HG03159 (cell line): ENCODE results near the gene GNA12.

ENCODE experiments used
- ATAC-seq: cut with Tn5 transposase; IDR thresholded peaks from one replicate; pipeline ENCODE4 v1.9.1; 2021; ENCODE audit warnings: mild to moderate bottlenecking, moderate library complexity; ENCODE audit not compliant: unreplicated experiment

GNA12 gene

DNA sequence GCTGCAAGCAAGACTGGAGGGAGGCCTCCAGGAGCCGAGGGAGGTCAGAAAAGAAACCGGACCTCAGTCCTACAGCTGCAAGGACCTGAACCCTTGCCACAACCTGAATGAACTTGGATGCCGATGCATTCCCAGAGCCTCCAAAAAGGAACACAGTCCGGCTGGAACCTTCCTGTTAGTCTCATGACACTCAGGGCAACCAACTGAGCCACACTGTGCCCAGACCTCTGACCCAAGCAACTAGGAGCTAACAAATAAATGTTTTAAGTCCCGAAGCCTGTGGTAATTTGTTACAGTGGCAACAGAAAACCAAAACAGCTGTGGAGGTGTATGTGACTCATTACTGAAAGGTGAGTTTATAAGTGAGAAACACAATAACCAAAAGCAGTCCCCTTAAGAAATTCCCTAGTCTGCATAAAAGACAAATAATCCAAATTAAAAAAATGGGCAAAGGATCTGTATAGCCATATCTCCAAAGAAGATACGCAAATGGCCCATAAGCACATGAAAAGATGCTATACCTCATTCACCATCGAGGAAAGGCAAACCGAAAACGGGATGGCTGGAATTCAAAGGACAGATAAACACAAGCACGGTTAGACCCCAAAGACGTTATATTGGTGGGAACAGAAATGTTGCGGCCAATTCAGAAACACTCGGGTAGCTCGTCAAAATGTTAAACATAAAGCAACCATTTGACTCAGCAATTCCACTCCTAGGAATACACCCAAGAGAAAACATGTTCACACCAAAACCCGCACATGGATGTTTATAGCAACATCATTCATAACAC is 24.8 kb downstream of the GNA12 start:
- ATAC-seq: no peak

DNA sequence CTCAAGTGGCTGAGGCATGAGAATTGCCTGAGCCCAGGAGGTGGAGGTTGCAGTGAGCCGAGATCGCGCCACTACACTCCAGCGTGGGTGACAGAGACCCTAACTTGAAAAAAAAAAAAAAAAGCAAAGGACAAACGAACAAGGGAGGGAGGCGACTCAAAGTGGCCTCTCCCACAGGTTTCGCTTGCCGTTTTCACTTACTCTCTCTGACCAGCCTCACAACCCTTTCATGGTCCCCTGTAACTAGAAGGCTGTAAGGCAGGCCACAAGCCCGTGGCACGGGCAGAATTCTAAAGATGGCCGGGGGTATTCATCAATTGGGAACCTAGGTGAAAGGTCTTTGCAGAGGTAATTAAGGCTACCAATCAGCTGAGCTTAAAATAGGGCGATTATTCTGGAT is 25.5 kb downstream of the GNA12 start:
- ATAC-seq: no peak

DNA sequence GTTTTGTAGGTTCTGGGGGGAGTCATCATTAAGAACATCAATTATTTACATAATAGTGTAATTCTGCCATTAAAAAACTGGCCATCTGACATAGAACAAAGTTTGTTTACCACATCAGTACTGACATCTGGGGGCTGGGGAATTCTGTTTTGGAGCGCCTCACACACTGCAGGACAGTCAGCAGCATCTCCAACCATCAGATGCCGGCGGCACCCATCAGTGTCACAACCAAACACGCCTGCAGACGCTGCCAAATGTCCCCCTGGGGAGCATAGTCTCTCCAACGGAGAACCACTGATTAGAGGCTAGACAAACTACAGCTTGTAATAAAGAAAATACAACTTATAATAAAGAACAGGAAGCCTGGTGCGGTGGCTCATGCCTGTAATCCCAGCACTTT is 26.0 kb downstream of the GNA12 start:
- ATAC-seq: no peak

DNA sequence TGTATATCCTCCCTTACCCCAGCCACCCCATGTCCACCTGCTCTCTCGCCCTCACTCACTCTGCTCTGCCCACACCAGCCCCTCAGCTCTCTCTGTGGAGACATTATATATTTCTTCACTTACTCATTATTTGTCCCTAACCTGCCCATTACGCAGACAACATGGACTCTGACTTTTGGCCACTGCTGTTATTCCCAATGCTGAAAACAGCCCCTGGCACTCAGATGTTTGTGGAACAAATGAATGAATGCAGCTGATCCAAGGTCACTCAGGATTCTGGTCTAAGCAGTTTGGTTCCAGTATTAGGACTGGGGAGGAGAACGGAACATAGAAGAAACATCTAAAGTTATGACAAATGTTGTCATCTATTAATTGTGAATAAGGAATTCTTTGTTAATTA is 26.7 kb downstream of the GNA12 start:
- ATAC-seq: no peak

DNA sequence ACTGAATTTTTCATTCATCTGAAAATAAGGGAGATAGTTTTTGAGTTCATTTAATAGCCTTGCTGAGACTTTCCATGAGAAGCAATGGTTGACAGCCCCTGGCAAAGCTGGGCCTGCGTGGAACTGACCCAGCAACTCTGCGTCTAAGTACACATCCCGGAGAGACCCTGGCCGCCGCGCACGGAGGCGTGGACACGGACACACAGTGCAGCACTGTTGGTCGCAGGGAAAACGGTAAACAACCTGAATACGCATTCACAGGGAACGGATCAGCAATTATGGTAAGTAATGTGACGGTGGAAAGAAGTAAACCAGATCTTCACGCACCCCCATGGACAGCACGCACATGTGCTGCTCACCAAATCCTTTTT is 28.2 kb downstream of the GNA12 start:
- ATAC-seq: no peak

DNA sequence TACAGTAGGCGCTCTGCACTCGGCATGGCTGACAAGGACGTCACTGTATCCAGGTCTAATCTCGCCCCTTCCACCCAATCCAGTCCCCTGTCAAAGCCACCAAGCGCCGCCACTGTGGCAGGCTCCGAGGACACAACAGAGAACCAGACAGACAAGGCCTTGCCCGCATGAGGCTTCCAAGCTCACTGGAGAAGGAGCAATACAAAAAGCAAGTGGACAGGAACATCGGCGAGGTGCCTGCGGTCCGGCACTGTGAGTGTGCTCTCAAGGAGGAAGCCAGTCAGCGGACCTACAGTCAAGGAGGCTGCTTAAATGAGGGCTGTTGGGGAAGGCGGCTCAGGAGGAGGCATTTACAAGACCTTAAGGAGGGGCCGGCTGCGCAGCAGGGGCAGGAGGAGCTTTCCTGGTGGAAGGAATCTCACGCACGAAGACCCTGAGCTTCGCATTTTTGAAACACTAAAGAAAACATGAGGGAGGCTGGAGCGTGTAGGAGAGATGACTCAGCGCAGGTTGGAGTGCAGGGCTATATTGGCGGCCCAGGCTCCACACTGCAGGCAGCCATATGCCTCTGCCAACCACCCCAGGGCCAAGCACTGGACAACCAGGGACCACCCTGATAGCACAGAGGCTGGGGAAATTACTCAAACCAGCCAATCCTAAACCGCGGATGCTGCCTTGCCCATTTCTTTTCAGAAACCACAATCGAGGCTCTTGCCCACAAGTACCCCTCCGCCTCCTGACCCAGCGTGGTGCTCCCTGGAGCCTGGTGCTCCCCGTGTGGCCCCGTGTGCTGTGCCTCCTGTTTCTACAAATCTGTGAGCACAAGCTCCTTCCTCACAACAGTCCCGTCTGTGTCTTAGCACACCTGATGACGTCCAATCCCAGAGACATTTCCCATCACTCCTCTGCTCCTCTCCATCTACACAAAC is 28.9 kb downstream of the GNA12 start:
- ATAC-seq: no peak

DNA sequence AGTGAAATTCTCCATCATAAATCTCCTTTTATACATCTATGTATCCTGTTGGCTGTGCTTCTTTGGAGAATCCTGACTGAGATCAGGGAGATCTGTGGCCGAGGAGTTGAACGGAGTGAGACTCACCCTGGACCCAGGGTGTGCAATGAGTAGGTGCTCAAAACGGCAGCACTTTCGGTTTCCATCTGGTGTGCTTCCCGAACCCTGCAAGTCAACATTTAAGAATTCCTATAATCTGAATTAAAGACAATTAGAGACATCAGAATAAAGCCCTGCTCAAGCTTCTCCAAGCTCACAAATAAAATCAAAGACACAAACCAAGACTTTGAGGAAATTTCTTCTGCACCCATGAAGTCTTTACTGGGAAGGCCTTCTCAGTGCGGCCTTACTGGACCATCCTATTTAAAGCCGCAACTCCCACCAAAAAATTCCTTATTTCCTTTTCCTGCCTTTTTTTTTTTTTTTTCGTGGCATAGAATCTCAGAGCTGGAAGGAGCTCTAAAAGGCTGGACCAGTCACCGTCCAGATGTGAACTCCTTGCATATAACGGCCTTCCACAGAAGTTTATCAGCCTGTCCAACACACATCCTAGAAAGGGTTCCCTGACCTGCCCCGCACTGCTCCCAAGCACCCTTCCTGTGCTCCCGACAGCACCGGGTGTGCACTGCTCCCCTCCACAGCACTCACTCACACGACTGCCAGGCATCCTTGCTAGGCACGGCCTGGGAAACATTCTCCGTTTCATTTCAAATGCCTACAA is 29.7 kb downstream of the GNA12 start:
- ATAC-seq: no peak

DNA sequence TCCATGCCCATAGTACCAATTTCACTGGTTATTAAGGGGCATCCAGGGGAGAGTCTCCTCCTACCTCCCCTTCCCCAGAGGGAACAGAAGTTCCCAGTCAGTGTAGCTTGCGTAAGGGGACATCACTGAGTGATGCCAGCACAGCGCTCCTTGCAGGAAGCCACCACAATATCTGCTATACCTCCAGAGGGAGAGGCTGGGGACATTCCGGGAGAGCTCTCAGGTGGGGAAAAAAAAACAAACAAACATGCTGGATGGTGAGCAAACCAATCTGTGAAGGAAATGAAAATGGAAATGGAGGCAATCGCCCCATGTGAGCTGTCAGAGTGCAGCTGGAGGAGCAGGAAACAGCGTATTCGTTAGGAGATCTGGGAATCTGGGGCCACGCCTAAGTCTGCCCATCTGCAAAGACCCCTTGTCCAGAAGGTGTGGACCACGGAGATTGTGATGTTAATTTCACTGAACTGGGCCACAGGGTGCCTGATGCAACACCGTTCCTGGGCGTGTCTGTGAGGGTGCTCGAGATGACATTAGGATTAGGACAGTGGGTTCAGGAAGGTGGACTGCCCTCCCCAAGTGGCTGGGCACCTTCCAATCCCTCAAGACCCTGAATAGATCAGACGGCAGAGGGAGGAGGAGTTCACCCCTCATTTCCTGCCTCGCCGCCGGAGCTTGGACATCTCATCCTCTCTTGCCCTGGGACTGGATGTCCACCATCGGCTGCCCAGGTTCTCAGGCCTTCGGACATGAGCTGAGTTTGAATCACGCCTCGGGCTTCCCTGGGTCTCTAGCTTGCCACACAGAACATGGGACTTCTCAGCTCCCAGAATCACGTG is 30.5 kb downstream of the GNA12 start:
- ATAC-seq: no peak

DNA sequence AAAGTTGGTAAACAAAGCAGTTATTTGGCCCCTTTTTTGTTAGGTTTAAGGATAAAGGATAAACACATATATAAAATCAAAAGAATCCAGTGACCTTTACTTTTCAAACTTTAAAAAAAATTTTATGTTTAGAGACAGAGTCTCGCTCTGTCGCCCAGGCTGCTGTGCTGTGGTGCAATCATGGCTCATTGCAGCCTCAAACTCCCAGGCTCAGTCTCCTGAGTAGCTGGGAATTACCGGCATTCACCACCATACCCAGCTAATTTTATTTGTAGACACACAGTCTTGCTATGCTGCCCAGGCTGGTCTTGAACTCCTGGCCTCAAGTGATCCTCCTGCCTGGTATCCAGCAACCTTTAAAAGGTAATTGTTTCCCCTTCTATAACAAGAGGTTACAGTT is 31.3 kb downstream of the GNA12 start:
- no peak for ATAC-seq

DNA sequence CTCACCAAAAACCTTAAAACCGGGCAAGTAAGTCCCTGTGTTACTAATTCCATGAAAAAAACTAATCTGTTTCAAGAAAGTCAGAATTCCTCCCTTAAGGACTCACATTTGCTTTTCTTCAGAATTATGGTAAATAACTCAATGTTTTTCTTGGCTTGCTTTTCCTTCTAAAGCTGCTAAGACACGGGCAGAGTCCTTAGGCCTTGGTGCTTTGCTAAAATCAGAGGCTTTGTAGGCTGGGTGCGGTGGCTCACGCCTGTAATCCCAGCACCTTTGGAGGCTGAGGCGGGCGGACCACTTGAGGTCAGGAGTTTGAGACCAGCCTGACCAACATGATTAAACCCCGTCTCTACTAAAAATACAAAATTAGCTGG is 32.0 kb downstream of the GNA12 start:
- ATAC-seq: no peak

DNA sequence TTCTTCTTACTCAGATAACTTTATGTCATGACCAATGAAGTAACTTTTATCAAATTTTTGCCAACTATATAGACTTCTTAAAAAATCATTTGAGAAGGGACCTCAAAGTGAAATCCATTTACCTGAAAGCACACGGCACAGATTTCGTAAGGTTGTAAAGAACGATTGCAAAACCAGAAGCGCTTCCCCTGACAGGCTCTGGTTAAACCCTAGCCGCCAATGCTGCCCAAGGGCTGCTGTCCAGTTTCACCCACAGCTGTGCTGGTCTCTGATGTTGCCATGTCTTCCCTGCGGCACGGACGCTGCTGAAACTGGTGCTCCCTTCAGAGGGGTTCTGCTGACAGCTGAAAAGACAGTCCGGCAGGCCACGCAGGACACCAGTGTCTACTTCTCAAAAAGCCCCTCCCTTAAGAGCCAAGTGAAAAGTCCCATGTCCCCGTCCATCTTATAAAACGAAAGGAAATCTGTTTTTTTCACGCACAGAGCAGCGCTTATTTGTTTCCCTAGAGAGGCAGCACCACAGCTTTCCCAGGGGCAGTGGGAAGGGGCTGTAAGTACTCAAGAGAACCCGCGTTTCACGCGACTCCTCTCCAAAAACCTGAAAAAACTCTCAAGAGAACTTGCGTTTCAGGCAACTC is 32.5 kb downstream of the GNA12 start:
- no peak for ATAC-seq

DNA sequence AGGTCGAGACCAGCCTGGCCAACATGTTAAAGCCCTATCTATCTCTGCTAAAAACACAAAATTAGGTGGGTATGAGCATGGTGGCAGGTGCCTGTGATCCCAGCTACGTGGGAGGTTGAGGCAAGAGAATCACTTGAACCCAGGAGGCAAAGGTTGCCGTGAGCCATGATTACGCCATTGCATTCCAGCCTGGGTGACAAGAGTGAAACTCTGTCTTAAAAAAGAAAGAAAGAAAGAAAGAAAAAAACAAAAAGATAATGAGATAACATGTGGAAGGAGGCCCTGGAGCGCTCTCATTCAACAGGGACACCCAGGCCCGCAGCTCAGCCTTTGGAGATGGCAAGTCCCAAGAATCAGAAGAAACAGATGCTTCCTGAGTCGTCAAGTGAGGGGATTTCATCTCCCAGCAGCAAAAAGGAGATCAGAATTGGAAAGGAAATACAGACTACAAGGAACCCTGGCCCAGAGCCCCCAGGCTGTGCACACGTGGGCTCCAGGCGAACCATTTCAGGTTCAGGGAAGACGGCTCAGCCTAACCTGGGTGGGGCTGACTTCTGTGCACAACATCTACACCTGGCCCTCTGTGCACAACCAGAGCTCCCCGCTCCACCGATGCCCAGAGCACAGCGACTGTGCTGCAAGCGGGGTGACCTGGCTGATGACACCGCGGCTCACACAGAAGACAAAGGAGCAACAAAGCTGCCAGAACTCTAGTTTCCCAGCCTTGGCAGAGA is 33.3 kb downstream of the GNA12 start:
- no peak for ATAC-seq

DNA sequence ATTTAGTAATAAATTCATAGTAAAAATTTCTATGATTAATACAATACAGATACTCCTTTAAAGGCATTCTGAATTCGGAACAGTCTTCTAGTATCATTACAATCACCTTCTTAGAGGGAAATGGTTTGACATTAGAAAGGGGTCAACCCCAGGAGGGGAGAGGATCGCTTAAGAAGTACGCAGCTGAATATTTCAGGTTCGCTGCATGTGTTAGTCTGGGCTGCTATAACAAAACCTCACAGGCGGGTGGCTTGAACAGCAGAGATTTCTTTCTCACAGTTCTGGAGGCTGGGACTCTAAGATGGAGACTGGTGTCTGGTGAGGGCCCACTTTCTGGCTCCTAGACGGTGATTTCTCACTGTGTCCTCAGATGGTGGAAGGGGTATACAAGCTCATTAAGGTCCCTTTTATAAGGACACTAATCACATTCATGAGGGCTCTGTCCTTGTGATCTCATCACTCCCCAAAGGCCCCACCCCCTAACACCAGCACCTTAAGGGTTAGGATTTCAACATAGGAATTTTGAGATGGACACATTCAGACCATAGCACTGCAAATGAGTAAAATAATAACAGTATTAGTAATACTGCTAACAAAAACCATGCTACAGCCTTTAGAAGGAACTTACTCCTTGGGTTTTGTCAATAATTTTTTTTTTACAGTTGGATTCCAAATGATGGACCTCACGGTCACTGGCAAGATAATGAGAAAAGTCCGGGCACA is 34.0 kb downstream of the GNA12 start:
- no peak for ATAC-seq

DNA sequence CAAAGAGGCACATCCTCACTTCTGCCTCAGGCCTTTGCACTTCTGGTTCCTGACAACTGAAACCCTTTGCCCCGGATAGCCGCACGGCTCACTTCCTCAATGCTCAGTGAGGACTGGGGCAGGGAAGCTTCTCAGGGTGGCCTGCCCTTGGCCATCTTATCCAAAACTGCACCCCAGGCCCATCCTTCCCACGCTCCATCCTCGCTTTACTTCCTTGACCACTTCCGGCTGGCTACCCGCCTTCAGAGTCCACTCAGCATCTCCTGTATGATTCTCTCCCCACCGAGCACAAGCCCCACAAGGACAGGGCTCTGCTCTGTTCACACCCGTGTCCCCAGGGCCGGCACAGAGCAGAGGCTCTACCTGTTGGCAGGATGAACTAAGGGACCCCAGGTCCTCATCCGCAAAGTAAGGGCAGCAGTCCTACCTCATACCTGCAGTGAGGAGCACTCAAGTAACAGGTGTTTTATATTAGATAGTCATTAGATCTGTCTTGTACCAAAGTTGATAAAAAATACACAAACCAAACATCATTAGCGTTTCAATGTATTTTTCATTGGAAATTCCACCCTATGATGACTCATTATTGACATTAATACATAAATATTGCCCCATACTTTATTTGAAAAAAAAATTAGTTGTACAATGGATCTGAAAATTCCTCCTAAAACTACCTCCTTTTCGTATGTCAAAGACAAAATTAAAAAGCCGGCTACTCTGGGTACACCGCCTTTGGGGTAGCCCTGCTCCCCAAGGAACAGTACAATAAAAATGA is 35.0 kb downstream of the GNA12 start:
- ATAC-seq: no peak

DNA sequence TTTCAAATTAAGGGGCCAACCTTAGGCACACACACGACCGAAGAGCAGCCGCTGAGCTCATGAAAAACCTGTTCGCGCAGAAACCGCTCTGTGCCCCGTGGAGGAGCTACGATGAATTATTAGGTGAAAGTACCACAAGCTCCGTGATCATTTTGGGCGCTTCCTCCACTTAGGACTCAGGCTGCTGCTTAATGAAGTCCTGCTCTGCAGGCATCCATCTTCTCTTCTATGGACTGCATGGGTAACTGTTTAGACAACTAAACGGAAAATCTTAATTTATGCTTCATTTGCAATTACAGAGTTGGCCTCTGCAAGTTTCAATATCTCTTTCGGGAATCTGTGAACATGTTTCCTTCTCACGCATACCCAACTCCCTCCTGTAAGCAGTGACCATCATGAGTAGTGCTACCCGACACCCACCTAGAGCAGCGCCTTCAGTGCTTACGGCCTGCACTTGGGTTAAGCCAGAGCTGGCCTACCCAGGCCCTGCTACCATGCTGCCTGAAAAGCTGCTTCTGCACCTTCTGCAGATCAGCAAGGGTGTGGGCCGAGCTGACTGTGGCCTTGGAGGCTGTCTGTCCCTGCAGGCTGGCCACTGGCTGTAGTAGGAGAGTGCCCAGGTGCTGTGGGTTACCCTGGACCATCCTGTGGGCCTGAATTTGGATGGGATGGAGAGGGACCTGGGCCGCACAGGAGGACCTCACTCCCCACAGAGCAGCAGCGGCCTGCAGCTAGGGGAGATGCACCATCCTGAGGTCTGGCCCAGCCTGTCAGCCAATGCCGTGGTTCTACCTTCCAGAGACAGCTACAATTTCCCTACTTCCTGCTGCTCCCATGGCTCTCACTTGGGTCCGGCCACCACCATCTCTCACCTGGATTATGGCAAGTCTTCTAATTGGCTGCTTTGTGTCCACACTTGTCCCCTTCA is 36.0 kb downstream of the GNA12 start:
- no peak for ATAC-seq

DNA sequence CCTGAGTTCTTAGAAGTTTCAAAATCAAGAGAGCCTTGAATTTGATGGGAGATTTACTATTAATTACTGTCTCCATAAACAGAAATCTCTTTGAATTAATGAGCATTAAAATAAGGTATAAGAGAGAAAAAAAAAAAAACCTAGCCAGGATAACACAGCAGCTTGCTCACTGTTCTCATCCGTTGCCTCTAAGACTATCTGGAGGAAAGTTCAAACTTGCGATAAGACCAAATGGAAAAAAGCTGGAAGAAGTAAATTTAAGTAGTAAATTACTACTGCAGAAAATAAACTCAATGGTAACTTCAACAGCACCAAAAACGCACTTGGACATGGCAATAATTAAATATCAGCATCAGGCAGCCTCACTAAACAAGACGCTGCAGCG is 36.7 kb downstream of the GNA12 start:
- ATAC-seq: no peak

DNA sequence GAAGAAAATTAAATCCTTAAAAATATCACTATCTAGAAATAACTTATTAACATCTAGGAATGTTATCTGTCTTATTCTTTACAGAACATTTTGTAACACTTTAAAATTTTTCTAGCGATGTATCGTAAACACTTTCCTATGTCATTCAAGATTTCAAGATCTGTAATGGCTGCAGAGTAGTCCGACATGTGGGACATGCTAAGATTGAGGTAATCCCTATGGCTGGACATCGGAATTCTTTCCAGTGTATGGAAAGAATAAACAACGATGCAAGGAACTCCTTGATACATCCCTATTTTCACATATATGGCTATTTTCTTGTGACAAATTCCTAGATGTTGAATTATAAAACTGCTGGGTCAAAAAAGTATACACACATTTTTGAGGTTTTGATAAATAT is 37.5 kb downstream of the GNA12 start:
- no peak for ATAC-seq
